Measurements from ENCODE around the gene ATG9A. TPM values are rescaled to one million over a fixed set of nuclear protein-coding genes. Genes with fewer than 3 reads are reported as not detected.

ATG9A gene
- polyA plus RNA-seq, 3 donors: 24.7 to 55.2 (median 26.3) TPM

GRCh38 chr2:219180961-219181360 lies 48.5 kb downstream of the ATG9A start:
- peaks cover 40 to 61% of the 10 kb centered on the region in 2 donors for H3K4me1 ChIP-seq (ENCODE audit: control insufficient read depth in 1 of 2, insufficient read depth in 2 of 2, low read length in 2 of 2)
- peaks cover 57% of the 10 kb centered on the region for H4K20me1 ChIP-seq (ENCODE audit: insufficient read depth, low read length)
- 85% methylated on average over 3 of the region's 5 CpGs for WGBS (ENCODE audit: insufficient coverage)
- H3K36me3 ChIP-seq (replicated peaks in 1 of 2; ENCODE audit: control insufficient read depth in 1 of 2, insufficient read depth in 2 of 2, low read length in 2 of 2): peaks cover 51 to 68% of the 10 kb centered on the region in 2 donors
- TF ChIP-seq CTCF (IDR thresholded peaks at IDR 0.05): no peak
- intact Hi-C loops (cut with micrococcal nuclease): no loop called here
- H3K27me3 ChIP-seq (ENCODE audit: control insufficient read depth in 2 of 2, insufficient read depth in 2 of 2, low read length in 2 of 2): no peaks in the 10 kb centered on the region
- H3K27ac Mint-ChIP-seq: peak overlapping the region in 3 of 7 donors; percentile 9 to 63 (median 60)
- H3K4me2 ChIP-seq (replicated peaks; ENCODE audit: extremely low read depth, low read length, poor library complexity, severe bottlenecking): no peak overlapping the region
- no peak overlapping the region for H2AFZ ChIP-seq (ENCODE audit: insufficient read depth, low read depth, low read length, poor library complexity, severe bottlenecking)
- peaks cover 51% of the 10 kb centered on the region for H3K4me1 Mint-ChIP-seq
- peaks cover 0 to 3% (median 0%) of the 10 kb centered on the region in 3 donors for H3K27me3 Mint-ChIP-seq (ENCODE audit: low read depth in 3 of 3)
- H3K9me3 ChIP-seq (replicated peaks in 1 of 2; ENCODE audit: control insufficient read depth in 1 of 2, insufficient read depth in 1 of 2, low read length in 2 of 2): no peaks in the 10 kb centered on the region
- H3K79me2 ChIP-seq (ENCODE audit: insufficient read depth, low read length): peaks cover 39% of the 10 kb centered on the region
- H3K4me3 Mint-ChIP-seq: no peak overlapping the region
- peaks cover 0 to 2% (median 0%) of the 10 kb centered on the region in 7 donors for H3K9me3 Mint-ChIP-seq
- H3K27ac ChIP-seq (ENCODE audit: low read depth in 1 of 2, low read length in 2 of 2): peak overlapping the region in 1 of 2 donors; percentile 58
- no peak overlapping the region for H3K4me3 ChIP-seq (replicated peaks in 1 of 3; ENCODE audit: low read depth in 2 of 3, low read length in 3 of 3)
- H3K36me3 Mint-ChIP-seq: peaks cover 54 to 64% of the 10 kb centered on the region in 2 donors
- H3K9ac ChIP-seq (ENCODE audit: insufficient read depth, low read length, poor library complexity, severe bottlenecking): no peak overlapping the region
- DNase-seq: no peak

DNA sequence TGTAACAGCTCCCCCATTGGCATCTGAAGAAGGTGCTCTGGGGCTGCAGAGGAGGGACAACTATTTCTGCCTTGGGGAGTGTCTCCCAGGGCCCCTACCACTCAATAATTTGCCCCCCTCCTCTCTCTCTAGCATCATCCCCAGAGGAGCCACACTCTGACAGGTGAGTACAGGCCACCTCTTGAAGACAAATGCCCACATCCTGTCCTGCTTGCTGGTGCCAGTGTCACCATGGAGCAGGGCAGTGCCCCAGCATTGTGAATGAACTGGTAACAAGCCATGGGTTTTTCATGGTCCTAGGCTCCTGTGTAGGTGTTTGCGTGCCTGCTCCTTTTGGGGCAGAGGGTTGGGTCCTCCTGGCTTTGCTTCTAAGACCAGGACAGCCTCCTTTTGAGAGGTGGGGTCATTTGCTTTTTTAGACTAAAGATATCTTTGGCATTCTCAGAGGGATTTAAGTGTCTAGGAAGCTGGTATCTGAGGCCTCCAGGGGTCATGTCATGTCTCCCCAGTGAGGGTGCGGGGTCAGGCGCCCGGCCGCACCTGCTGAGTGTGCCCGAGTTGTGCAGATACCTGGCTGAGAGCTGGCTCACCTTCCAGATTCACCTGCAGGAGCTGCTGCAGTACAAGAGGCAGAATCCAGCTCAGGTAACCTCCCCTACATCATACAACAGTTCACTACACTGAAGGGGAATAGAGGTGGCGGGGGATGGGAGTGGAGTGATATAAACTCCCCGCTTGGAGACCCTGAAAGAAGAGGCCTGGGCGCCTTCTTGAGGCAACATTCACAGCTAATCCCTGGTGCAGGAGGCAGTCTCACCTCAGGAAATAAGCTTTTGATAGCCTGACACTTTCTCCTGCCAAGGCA lies 49.6 kb downstream of the ATG9A start:
- Mint-ChIP-seq H3K27me3 (ENCODE audit: low read depth in 3 of 3) (peaks cover 0 to 3% (median 0%) of the 10 kb centered on the region in 3 donors), H3K4me3 (no peak overlapping the region), H3K9me3 (peaks cover 0 to 2% (median 0%) of the 10 kb centered on the region in 7 donors), H3K36me3 (peaks cover 47 to 60% of the 10 kb centered on the region in 2 donors), H3K4me1 (peaks cover 58% of the 10 kb centered on the region), H3K27ac (peak overlapping the region in 1 of 7 donors; percentile 91)
- Histone ChIP-seq H3K4me2 (replicated peaks; ENCODE audit: extremely low read depth, low read length, poor library complexity, severe bottlenecking) (peak overlapping the region; percentile 98), H3K79me2 (ENCODE audit: insufficient read depth, low read length) (peaks cover 50% of the 10 kb centered on the region), H3K4me3 (replicated peaks in 1 of 3; ENCODE audit: low read depth in 2 of 3, low read length in 3 of 3) (peak overlapping the region in 1 of 3 experiments; percentile 95), H3K9me3 (replicated peaks in 1 of 2; ENCODE audit: control insufficient read depth in 1 of 2, insufficient read depth in 1 of 2, low read length in 2 of 2) (no peaks in the 10 kb centered on the region), H3K27ac (ENCODE audit: low read depth in 1 of 2, low read length in 2 of 2) (peak overlapping the region in 1 of 2 donors; percentile 36), H3K9ac (ENCODE audit: insufficient read depth, low read length, poor library complexity, severe bottlenecking) (no peak overlapping the region), H3K4me1 (ENCODE audit: control insufficient read depth in 1 of 2, insufficient read depth in 2 of 2, low read length in 2 of 2) (peaks cover 47 to 72% of the 10 kb centered on the region in 2 donors), H2AFZ (ENCODE audit: insufficient read depth, low read depth, low read length, poor library complexity, severe bottlenecking) (no peak overlapping the region), H3K27me3 (ENCODE audit: control insufficient read depth in 2 of 2, insufficient read depth in 2 of 2, low read length in 2 of 2) (no peaks in the 10 kb centered on the region), H3K36me3 (replicated peaks in 1 of 2; ENCODE audit: control insufficient read depth in 1 of 2, insufficient read depth in 2 of 2, low read length in 2 of 2) (peaks cover 51 to 64% of the 10 kb centered on the region in 2 donors), H4K20me1 (ENCODE audit: insufficient read depth, low read length) (peaks cover 59% of the 10 kb centered on the region)
- no peak for DNase-seq
- intact Hi-C loops (cut with micrococcal nuclease): loop anchor here (2.0 to 10.0 kb wide), 5 partner anchors 27 to 425 kb away; partner anchors contain the start of genes ABCB6 (in 1 of the 2), TUBA4A (in 1 of the 2), TUBA4B (in 1 of the 2) and ZFAND2B (in 1 of the 2)
- WGBS (ENCODE audit: insufficient coverage): 98% methylated on average over 7 of the region's 9 CpGs
- TF ChIP-seq CTCF (IDR thresholded peaks at IDR 0.05): no peak
